ENCODE data around the gene CHRNB1.
A peak's percentile ranks its signal among the peaks of the same experiment; 100 is the strongest.

The CHRNB1 gene

DNA sequence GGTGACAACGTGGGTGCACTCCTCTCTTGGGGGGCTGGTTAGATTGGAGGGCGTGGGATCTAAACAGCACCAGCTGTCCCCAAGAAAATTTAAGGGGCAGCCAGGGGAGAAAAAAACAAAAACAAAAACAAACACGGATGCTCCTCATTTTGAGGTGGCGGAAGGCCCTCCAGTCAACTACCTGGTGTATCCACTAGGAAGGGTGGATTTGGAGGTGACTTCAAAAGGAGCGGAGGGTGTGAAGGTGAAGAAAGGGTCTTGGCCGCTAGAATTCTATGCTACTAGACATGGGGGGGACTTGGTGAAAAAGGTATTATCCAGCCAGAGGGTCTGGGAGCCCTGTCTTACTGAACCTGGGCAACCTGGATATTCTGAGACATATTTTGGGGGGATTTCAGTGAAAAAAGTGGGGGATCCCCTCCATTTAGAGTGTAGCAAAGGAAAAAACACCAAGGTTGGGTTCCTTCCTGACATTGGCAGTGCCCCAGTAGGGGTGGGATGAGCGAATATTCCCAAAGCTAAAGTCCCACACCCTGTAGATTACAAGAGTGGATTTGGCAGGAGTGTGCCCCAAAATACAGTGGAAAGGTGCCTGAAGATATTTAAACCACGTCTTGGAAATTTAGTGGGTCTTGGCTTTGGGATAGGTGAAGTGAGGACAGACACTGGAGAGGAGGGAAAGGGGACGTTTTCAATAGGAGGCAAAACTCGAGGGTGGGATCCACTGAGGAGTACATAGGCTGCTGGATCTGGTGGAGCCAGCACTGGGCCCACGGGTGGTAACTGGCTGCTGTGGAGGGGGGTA lies 6.0 kb upstream of the CHRNB1 start:
- DNase-seq, result no peak

DNA sequence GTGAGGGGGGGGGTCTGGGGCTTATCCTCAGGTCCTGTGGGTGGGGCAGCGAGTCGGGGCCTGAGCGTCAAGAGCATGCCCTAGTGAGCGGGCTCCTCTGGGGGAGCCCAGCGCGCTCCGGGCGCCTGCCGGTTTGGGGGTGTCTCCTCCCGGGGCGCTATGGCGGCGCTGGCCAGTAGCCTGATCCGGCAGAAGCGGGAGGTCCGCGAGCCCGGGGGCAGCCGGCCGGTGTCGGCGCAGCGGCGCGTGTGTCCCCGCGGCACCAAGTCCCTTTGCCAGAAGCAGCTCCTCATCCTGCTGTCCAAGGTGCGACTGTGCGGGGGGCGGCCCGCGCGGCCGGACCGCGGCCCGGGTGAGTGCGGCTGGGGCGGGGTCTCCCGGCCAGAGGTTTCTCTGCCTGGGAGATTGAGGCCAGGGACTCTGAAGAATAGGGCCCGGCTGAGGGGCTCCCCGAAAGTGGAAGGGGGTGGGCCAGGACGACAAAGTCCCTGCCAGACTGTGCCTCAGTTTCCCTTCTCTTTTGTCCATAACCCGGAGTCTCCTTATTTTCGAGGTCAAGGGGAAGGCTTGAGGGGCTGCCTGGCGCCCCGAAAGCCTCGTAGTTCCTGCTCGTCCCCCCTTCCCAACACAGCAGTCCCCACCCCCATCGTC lies 5.3 kb upstream of the CHRNB1 start, which contains the start of gene FGF11:
TSS of gene FGF11 (plus strand) at position 51 of the 651 bp plus-strand sequence. CDS start at position 160, 109 bp downstream.
- DNase-seq, result no peak

DNA sequence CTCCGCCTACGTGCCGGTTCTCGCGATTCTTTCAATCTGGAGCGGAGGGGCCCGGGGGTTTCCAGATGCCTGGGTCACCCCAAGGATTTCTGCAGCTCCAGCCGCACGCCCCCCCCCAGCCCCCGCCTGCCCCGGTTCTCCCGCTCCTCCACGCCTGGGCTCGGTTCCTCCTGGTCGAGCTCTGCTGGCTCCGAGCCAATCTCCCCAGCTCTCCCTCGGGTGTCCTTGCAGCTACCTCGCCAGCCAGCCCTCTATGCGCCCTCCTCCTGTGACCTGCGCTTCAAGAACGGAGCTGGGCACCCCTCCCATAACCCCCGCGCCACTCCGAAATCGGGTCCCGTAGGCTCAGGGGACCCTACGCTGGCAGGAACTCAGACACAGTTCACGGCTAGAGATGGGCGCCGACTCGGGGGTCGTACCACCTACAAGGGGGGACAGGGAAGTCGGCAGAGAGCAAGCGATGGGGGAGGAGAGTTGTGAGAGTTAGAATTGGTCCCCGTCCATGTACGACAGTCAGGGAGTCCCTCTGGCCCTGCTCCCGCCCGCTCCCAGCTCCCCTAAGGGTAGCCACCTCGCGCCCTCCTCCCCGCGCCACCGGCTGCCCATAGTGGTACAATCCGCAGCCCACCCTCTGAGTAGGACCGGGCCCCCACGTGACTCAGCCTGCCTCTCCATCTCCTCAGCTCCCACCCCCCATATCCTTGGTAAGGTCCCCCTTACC lies 4.6 kb upstream of the CHRNB1 start:
- DNase-seq, result peak; percentile 38

DNA sequence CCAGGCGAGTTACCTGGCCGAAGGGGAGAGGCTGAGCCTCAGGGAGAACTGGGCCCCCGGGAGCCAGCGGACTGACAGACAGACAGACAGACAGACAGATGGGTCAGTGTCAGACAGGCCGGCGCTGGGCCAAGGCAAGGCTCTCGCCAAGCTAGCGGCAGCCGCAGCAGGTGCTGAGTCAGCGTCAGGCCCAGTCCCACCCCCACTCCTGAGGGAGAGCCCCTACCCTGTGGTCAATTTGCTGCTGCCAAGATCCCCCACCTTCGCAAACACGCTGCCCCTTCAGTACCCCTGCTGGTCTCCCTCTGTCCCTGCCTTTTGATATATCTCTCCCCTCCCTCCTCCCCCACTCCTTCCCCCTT lies 4.0 kb upstream of the CHRNB1 start:
- DNase-seq, result no peak

DNA sequence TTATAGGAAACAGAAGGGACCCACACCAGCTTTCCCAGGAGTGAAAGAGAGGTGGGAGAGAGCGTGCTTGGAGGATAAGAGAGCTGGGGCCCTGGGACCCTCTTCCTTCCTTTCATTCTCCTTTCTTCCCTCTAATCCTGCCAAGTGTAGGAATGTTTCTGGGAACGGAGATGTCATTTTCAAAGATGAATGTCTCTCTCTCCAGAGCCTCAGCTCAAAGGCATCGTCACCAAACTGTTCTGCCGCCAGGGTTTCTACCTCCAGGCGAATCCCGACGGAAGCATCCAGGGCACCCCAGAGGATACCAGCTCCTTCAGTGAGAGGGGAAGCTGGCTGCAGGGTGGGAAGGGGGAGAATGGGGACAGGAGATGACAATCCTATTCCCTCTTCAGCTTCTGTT lies 3.6 kb upstream of the CHRNB1 start:
- no peak for DNase-seq

DNA sequence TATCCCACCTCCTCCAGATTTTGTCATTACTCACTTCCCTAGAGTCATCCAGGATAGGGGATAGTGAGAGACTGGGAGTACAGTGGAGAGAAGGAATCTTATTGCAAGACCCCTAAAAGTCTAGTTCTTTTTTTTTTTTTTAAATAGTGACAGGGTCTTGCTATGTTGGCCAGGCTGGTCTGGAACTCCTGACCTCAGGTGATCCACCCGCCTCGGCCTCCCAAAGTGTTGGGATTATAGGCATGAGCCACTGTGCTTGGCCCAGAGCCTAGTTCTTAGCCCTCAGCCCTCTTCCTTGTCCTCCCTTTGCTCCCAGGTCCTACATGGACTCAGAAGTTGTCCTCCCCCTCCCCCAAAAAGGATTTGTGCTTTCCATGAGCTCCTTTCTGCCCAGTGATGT lies 2.7 kb upstream of the CHRNB1 start:
- no peak for DNase-seq

DNA sequence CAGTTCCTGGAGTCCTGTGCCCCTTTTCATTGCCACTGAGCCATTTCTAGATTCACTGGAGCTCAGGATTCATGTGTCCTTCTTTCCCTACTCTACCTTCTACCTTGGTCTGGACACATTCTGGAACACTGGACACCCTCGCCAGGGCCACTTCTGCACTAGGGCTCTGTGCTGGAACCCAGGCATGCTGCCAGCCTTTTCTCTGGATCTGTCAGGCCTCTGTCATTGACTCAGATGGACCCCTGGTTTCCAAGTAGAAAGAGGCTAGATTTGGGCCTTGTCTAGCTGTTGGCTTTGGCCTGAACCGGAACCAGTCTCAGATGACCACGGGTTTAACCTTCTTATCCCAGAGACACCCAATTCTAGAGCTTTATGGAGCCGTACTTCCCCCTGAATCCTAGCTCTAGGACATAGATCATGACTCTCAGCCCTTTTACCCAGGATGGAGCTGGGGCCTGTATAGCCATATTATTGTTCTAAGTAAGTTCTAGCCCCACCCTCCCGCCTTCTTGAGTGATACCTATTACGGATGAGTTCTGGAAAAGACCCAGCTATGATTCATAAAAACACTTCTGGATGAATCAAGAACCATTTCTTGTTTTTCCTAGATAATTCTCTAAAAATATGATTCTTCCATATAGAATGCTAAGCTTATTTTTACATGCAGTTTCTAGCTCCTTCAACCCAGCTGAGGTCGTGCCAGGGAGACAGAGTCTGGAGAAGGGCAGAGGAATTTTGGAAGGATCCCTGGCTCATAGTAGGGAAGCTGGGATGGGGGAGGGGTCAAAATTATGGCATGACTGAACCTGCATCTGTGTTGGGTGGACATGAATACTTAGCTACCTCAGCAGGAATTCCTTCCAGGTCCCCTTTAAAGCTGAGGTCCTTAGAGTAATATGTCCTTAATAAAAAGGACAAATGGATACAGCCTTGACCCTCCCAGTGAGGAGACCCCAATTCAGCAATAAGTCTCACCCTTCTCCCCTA lies 1.1 kb upstream of the CHRNB1 start:
- no peak for DNase-seq

DNA sequence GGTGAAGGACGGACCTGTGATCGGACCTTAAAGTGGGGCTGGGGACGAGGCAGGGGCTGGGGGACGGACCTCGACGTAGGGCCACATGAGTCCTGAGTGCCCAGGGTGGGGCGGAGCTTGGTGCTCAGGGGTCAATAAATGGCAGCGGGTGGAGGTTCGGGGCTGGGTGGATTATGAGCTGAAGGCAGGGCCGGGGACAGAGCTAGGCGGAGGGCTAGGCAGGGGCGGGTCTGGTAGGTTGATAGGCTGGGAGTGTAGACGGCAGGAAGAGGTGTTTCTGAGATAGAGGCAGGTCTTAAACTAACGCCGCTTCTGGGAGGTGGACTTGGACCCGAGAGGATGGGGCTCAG lies 733 bp downstream of the CHRNB1 start:
- peak; percentile 39 for DNase-seq

DNA sequence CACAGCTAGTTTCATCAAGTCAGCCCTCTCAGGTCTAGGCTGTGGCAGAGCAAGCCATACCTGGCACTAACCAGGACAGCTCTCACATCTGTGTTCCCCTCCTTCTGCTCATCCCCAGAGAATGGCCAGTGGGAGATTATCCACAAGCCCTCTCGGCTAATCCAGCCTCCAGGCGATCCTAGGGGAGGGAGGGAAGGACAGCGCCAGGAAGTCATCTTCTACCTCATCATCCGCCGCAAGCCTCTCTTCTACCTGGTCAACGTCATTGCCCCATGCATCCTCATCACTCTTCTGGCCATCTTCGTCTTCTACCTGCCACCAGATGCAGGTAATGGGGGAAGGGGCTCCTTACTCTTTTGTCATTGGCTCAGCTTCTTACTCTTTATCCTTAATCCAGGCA lies 3.6 kb downstream of the CHRNB1 start:
- DNase-seq, result no peak

DNA sequence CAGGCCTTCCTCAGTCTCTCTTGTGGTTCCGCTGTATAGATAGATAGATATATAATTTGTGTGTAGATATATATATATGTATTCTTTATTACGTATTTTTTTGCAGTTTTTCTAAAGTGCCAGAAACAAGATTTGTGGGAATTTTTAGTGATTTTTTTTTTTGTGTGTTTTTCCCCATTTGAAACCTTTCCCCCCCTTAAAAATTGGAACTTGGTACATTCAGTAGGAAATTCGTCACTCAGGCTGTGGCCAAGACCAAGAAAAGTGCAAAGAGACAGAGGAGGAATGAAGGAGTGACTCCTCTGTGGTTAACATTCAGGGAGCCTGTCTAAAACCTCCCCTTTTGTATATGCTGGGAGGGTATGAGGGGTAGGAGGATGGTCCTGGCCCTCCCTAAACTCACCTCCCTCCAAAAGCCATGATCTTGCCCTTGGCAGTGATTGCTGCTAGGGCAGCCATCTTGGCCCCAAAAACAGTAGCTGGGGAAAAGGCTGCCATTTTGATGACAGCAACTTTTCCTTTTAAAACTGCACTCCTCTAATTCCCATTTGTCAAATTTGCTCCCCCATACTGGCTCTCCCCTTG lies 15.2 kb downstream of the CHRNB1 start:
- DNase-seq, result no peak

DNA sequence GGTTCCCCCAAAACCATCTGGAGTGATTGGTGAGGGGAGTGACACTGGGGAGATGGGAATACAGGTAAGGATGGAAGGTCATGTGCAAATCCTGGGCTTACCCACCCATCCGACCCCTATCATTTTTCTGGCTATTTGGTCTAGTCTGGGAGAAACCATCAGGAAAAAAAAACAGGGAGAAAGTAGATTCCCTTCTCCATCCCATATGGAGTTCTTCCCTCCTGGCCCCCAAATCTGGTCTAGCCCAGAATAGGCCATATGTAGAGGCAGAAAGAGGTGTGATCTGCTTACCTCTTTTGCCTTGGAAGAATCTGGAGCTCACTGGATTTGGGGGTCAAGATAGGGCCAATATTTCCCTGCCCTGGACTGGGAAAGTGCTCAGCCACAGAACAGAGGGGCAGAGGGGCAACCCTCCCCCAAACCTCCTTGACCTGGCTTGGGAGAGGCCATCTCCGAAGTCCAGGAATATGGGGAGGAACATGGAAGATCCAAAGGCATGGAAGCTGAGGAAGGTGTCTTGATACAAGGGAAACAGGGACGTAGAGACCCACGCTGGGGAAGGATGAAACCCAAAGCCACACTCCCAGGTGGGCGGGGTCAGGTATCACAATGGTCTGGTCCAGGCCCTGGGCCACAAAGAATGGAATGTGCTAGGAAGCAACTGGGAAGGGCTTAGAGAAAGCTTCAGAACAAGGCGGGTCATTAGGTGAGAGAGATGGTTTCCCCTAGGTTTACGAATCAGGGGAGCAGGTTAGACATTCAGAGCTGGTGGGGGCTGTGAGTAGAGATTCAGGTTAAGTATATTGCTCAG lies 16.2 kb downstream of the CHRNB1 start:
- DNase-seq, result no peak

DNA sequence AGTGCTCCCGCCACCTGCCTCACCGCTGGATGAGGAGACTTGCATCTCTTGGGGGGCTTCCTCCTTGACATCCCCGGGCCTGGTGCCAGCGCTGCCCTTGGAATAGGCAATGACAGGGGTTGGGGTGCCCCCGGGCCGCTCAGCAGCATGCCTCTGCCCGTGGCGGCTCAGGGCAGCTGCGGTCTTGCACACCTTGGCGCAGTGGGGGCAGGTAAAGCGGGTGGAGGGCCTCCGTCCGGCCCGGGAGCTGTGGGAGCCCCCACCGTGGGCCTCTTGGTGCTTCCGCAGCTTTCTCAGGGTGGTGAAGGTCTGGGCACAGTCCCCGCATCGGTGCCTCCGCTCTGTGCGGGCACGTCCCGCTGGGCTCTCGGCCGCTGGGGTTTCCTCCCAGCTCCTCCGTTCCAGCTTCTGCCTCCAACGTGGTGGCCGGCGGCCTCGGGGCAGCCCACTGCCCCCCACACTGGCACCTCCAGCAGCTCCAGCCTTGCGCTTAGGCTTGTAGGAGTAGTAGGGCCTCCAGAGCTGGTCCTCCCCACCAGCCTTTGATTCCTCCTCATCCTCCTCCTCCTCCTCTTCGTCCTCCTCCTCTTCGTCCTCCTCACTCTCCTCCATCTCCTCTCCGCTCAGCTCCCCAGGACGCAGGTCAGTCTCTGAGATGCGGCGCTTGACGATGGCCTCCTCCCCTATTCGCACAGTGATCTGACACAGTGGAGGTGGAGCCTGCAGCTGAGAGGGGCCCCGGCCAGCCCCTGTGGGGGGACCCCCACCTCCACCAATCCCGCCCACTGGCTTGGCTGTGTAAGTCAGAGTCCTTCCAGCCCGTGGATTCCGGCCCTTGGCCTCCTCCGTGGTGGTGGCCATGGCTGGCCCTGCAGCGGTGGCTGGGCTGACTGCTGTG lies 17.9 kb downstream of the CHRNB1 start:
- no peak for DNase-seq

DNA sequence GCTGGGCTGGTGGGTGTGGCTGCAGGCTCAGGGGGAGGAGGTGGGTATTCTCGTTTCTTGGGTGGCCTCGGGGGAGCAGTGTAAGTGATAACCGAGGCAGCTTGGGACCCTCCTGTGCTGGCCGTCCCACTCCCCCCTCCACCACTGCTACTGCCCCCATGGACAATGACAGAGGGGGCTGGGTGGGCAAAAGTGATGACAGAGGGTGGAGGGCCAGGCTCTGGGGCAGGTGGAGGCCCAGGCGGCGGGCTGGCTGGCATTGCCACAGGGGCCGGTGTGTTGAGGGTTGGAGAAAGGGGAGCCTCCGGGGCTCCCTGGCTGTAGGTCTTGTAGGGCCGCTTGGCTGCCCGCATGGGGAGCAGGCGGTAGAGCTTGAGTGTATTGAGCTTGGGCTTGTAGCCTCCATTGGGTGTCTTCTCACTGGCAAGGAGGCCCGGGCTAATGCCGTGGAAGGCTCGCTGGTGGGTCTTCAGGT lies 18.5 kb downstream of the CHRNB1 start:
- DNase-seq, result no peak

DNA sequence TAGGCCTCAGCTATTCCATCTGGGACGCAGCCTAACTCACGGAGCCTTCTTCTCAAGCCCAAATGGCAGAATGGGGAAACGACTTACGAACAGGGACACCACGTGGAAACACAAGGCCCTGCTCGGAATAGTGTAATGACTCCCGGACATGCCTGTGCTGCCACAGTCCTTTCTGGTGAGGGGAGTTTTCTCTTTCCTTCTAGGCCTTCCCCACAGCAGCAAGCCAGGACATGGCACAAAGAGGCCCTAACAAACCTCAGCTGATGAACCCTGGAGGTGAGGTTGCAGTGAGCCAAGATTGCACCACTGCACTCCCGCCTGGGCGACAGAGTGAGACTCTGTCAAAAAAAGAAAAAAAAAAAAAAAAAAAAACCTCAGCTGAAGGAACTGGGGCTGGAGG lies 19.2 kb downstream of the CHRNB1 start:
- no peak for DNase-seq

DNA sequence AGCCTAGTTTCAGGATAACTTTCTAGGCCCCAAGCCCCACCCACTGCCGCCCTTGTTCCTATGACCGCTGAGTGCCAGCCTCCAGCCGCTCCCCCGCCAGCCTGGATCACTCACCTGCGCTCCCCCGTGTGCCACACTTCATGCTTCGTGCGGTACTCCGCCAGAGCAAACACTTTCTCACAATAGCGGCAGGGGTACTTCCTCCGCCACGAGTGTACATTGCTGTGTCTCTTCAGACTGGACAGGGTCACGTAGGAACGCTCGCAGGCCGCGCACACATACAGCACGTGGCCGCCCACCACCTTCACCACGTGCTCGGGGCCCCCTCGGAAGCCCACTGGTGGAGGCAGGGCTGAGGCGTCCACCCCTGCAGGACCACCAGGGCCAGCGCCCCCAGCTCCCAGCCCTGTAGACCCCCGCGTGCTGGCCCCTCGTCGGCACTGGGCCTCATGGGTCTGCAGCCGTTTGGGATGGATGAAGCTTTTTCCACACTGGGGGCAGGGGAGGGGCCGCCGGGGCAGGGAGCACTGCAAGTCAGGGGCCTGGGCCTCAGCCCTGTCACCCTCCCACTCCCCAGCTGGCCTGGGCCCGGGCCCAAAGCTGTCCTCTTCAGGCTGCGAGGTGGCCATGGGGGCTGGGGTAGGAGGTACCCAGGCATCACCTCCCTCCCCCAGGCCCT lies 20.9 kb downstream of the CHRNB1 start:
- DNase-seq, result no peak

DNA sequence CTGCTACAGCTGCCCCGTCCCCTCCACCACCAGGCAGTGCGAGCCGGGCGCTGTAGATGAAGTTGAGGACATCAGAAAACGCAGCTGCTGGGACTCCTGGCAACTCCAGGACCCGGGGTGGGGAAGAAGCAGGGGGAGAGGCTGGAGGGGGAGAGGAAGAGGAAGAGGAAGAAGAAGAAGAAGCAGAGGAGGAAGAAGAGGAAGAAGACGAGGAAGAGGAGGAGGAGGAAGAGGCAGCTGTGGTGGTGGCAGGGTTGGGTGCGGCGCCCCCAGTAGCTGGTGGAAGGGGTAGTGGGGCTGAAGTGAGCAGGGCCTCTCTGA lies 21.4 kb downstream of the CHRNB1 start:
- DNase-seq, result no peak

DNA sequence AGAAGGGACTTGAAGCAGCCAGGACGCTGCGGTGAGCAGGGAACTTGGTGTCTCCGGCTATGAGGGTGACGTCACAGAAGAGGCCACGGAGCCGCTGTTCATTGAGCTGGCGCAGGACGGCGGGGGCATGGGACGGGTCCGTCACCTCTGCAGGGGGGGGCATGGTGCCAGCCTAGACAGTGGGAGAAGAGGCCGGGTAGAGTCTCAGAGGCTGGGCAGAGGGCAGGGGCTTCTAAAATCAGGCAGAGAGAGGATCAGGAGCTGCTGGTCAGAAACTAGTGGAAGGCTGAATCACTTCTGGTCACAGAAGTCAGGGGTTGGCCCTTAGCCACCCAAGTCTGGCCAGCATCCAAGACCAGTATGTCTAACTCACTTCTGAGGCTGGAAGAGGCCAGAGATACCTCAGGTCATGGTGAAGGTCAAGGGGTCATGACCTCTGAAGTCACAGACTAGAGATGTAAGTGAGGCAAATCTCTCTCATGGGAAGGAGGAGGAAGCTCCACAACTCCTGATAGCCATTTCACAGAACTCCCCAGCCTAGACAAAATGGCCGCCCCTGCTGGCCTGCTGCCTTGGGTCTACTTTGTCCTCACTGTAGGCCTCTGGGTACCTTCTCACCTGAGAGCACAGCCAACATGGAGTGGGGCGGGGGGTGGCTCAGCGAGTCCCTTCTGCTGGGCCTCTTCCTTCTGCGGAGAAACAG lies 21.9 kb downstream of the CHRNB1 start:
- no peak for DNase-seq

DNA sequence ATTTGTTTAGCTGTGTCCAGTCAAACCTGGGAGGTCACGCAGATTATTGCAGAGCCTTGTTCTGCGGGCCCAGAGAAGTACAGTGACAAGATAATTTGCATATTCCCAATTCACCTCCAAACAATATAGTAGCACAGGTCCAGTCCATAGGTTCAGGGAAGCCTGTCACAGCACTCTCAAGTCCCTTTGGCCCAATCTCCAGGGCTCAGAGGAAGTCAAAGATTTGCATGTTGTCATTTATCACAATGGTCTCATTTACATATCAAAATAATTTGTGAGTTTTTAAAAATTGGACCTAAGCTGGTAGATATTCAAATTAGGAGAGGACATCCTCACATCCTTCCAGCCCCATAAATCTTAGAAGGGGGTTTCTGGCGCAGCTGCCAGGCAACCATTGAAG lies 22.6 kb downstream of the CHRNB1 start:
- DNase-seq, result no peak

DNA sequence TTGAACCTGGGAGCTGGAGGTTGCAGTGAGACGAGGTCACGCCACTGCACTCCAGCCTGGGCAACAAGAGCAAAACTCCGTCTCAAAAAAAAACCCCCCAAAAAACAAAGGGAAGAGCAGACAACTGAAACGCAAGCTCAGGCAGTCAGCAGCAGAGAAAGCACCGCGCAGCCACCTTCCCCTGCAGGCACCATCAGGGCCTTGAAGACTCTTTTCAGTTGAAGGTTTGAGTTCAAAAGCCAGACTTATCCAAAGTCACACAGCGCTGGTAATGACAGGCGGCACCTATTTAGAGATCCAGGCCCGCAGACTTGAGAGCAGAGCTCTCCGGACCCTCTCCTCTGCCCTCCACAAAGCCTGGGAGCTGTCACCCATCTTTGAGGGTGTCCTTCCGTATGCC lies 23.4 kb downstream of the CHRNB1 start:
- DNase-seq, result no peak
